Panc1 (cell line): ENCODE measurements around the gene LYSMD4.

Experiments used
- POLR2AphosphoS5 ChIP-seq: IDR thresholded peaks from 2 replicates; pipeline ENCODE4 v1.6.1; 2012; ENCODE audit warnings: mild to moderate bottlenecking, low read depth, low read length, moderate library complexity
- TF ChIP-seq, protein P1 (sequence below): fragments of 450-650 bp; IDR thresholded peaks from 2 replicates; pipeline ENCODE4 v1.5.1; 2017; ENCODE audit warnings: mild to moderate bottlenecking

- TF ChIP-seq, protein P1, sequence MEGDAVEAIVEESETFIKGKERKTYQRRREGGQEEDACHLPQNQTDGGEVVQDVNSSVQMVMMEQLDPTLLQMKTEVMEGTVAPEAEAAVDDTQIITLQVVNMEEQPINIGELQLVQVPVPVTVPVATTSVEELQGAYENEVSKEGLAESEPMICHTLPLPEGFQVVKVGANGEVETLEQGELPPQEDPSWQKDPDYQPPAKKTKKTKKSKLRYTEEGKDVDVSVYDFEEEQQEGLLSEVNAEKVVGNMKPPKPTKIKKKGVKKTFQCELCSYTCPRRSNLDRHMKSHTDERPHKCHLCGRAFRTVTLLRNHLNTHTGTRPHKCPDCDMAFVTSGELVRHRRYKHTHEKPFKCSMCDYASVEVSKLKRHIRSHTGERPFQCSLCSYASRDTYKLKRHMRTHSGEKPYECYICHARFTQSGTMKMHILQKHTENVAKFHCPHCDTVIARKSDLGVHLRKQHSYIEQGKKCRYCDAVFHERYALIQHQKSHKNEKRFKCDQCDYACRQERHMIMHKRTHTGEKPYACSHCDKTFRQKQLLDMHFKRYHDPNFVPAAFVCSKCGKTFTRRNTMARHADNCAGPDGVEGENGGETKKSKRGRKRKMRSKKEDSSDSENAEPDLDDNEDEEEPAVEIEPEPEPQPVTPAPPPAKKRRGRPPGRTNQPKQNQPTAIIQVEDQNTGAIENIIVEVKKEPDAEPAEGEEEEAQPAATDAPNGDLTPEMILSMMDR: no peak
- no peak for TF ChIP-seq POLR2AphosphoS5
Measured at GRCh38 chr15:99707473-99708270, 25.6 kb downstream of the LYSMD4 start.
